HG03025 (cell line): ENCODE data around the gene RPL10.

Source experiments
- ATAC-seq: cut with Tn5 transposase; IDR thresholded peaks from one replicate; pipeline ENCODE4 v1.9.1; 2021; ENCODE audit warnings: mild to moderate bottlenecking, moderate library complexity; ENCODE audit not compliant: unreplicated experiment, low FRiP score

Gene RPL10

DNA sequence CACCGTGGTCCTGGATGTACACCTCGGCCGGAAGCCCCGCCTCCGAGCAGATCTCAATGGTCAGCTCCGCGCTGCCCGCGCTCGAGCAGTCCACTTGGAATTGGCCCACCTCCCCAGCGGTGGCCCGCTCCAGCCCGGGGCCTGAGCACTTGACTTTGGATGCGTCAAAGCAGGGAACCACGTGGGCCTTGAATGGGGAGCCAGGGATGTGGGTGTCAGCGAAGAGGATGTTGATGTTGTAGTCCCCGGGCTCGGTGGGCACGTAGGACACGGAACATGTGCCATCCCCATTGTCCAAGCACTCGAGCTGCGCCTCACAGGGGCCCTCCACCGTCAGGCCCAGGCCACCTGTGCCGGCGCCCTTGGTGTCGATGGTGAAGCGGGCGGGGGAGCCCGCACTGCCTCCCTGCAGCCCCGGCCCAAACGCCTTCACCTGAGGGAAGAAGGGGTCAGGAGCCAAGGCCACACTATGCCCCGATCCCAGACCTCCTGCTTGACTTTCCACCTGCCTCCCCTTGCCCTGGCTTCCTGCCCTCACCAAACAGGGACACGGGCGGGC is 37.9 kb upstream of the RPL10 start:
- no peak for ATAC-seq

DNA sequence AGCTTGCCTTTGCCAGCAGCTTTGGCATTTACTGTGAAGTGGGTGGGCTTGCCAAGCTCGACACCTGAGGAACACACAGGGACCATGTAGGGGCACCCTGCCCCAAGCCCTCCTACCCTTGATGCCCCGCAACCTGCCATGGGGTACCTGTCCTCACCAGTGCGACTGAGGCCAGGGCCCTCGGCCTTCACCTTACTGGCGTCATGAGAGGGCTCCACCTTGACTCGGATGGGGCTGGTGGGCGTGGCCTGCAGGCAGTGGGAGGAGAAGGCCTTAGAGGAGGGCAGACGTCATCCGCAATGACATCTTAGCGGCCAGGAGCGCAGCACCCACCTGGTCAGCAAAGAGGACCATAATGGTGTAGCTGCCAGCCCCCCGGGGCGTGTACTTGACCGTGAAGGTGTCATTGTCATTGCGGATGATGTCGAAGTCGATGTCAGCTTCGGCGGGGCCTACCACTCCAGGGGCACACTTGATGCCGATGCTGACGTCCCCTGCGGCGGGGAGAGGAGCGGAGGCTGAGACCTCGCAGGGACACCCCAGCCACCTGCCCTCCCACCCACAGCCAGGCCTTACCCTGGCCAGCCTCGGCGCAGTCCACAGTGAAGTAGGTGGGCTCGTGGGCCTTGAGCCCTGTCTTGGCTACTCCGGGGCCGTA is 36.0 kb upstream of the RPL10 start:
- ATAC-seq = no peak

DNA sequence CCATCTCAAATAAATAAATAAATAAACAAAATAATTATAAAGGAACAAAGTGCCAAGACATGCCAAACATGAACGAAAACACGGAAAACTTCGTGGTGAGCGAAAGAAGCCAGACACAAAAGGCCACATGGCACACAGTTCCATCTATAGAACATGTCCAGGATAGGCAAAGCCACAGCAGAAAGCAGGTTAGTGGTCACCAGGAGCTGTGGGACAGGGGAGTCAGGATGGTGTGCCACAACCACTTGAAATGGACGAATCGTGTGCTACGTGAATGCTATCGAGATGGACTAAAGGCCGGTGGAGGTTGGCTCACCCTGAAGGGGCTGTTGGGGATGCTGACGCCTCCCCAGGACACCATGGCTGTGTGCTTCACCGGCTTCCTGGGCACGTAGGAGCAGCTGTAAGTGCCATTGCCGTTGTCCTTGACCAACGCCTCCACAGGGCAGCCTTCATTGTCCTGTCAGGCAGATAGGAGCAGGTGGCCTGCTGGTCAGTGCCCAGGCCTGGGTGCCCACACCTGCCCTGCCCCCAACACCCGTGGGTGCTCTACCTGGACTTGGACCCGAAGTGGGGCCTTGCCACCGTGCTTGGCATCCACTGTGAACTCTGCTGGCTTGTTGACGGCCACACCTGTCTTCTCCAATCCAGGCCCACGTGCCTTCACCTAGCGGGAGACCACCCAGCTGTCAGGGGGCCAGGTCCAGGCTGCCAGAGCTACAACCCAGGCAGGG is 34.3 kb upstream of the RPL10 start:
- no peak for ATAC-seq

DNA sequence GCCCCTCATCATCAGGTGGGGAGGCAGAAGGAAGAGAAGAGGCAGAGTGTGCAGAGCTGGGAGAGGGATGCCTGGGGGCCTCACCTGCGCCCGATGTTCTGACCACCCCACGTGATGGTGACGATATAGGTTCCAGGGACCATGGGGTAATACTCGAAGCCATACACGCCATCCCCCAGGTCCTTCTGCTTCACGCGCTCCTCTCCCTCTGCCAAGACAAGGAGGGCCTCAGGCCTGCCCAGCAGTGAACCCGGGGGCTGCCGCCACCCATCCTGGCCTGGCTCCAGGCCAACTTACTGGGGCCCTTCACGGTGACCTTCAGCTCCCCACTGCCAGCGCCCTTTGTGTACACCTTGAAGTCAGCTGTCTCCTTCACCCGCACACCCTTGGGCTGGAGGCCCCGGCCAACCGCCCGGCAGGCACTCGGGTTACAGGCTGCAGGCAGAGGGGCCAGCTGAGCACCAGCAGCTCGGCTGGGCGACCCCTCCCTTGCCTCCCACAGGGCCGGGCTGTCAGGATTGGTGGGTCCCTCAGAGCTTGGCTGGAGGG is 33.1 kb upstream of the RPL10 start:
- ATAC-seq = no peak

DNA sequence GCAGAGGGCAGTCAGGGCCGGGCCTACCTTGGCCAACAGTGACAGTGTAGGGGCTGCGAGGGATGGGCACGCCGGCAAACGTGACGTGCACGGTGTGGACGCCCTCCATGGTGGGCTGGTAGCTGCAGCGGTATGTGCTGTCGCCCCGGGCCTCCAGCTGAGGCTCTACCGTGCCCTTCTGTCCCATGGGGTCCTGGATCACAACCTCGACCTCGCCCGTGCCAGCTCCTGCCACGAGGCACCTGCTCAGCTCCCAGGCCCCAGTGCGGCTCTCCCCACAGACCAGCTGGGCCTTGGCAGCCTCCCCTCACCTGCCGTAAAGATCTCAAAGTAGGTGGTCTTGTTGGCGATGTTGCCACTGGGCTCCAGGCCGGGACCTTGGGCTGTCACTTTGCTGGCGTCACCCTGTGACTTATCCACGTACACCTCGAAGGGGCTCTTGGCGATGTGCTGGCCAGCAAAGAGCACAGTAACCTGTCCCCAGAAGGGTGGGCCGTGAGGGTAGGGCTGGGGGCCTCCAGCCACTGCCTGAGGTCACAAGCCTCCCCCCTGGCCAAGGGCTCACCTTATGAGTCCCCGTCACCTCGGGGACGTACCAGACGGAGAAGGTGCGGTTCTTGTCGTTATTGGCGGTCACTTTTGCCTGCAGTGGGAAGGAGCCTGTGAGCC is 32.0 kb upstream of the RPL10 start:
- no peak for ATAC-seq

DNA sequence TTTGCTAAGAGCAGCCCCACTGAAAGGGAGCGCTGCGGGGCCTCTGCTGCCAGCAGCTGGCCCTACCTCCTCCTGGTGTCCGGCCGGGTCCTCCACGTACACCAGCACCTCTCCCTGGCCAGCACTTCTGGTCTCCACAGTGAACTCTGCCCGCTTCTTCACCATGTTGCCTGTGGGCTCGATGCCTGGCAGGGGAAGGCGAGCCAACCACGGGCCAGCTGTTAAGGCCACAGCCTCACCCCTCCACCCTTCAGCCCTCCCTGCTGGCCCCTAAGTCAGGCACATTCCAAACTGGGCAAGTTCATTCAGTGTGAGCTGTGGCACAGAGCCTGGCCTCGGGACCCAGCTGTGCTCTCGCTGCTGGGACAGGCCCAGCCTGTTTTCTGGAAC is 31.5 kb upstream of the RPL10 start:
- ATAC-seq = no peak

DNA sequence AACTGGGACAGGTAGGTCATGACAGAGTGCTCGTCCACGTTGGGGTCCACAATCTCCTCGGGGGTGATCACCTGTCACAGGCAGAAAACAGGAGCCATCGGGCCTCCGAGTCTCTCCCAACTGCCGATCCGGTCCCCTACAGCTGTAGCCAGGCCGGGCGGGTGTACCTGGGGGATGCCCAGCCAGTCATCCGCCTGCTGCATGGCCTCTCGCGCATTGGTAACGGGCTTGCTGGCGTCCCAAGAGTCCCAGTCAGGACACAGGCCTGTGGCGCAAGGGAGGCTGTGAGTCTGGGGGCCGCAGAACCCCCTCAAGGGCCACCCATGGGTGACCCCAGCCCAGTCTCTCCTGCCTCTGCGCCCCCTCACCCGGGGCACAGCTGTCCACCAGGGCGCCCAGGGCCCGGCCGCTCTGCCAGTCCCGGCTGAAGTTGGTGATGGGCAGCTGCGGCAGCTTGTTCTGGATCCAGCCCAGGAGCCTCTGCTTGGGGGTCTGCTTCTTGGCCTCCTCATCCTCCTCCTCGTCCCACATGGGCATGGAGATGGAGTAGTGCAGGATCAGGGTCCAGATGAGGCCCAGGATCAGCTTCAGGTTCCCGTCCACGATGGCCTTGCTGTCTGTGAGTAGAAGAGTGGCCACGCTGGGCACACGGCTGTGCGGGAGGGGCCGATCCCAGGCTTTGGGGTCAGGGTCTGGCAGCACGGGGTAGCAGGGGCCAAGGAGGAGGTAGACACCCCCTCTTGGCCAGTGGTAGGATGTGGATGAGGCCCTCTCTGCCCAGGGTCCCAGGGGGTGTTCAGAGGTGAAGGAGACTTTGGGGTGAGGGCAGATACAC is 30.5 kb upstream of the RPL10 start:
- no peak for ATAC-seq

DNA sequence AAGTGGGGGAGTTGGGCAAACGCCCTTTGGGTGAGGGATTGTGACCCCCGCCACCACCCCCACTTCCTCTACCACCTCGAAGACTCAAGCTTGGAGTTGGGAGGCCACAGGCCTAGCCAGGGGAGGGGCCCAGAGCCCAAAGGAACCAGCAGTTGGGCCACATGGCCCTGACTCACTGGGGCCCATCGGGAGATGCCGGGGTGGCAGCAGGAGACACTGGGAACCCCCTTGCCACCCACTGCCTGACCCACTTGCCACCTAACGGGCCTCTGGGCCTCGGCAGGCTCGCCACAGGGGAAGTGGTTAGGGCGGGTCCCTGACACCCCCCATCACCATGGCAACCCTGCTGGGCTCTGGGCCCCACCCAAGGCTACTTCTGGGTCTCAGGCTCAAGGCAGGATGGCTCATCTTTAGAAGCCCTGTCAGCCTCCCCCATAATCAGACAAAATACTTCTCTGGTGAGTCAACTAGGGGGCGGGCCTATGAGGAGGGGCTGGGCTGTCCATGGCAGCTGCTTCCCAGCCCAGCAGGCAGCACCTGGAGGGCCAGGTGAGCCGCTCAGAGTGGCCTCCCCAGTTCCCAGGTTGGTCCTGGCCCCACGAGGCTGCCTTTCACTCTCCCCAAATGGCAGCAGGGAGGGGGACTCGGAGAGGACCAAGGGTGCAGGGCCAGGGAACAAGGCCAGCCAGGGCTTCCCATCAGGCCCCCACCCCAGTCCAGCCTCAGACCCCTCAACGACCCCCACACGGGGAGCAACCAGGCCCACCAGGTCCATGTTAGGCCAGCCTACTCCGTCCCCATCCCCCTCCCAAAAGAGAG is 29.3 kb upstream of the RPL10 start:
- no peak for ATAC-seq

DNA sequence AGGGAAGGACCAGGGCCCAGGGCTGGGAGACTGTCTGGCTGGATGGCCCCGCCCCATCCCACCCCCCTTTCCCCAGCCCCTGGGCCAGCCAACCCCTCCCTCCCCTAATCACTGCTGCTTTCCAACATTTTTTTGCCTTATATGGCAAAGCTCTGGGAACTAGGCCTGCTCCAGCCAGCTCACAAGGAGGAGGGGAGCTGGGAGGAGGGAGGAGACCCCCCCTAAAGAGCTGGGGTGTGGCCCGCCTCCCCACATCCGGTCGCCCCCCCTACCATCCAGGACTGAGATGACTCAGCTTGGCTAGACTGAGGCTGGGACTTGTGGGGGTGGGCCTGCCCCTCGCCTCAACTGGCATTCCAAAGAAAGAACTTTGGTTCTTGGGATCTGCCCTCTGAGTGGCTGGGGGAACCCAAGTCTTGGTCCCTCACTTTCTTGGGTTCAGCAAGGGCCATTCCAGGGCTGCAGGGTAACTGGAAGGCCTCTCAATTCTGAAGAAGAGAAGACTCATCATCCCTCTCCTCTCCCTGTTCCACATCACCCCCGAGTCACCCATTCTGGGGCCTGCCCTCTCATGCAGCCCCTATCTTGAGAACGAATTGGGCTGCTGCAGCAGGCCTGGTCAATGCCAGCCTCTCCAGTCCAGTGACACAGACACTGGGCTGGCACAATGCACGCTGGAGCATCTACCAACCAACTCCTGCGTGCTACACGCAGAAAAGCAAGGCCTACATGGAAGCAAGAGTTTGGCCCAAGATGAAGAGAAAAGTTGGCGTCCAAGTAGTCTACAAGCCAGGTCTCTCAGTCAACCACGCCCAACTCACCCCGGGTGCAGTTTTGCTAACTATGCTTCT is 28.5 kb upstream of the RPL10 start:
- ATAC-seq = no peak

DNA sequence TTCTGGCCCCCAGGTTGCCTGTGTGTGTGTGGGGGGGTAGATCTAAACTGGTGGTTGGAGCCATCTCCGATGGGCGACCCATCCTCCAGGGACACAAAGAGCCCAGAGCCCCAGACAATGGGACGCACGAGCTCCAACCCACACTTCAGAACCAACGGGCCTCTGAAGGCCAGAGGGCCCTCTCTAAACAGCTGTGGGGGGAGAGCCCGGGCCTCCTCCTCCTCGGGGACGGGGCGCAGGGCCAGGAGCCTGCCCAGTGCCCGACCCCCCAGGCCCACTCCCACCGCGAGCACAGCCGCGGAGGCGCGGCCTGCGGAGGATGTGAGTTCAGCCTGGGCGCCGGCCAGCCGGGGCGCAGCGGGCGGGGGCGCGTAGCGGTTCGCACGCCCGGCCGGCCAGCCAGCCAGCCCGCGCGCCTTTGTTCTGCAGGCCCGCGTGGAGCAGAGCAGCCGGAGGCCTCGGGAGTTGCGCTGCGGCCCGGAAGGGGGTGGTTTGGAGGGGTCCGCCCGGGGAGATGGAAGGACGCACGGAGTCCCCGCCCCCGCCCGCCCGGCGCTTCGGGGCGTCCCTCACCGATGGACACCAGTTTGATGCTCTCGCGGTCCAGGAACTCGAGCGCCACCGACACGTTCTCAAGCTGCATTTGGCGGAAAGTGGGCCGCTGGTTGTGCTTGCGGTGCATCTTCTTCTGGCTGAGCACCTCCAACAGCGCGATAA is 27.7 kb upstream of the RPL10 start:
- peak; percentile 3 for ATAC-seq

DNA sequence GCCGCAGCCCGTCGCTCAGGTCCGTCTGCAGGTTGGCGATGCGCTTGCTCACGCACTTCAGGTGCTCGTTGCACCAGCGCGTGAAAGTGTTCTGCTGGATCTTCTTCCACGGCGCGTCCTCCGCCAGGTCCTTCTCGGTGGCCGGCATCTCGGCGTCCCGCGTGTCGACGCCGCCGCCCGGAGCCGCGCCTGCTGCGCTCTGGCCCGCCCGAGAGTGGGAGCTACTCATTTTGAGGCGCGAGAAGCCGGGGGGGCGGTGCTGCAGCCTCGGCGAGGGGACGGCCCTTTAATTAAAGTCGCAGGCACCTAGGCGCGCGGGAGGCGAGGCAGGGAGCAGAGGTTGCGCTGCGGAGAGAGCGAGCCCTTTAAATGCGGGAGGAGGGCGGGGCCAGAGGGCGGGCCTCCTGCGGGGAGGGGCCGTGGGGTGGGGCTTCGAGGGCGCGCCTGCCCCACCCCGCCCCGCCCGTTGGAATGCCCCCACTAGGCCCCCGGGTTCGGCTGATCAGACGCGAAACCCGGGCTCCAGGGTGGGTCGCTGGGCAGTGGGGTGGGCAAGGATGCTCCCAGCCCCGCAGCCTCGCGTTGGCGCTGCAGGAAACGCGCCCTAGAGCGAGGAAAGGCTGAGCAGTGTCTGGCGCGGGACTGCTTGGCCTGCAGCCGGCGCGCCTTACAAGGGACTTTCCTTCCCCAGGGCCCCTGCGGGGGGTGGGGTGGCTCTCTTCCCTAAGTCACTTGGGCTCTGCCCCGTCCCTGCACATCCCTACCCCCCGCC is 27.0 kb upstream of the RPL10 start:
- peak; percentile 54 for ATAC-seq

DNA sequence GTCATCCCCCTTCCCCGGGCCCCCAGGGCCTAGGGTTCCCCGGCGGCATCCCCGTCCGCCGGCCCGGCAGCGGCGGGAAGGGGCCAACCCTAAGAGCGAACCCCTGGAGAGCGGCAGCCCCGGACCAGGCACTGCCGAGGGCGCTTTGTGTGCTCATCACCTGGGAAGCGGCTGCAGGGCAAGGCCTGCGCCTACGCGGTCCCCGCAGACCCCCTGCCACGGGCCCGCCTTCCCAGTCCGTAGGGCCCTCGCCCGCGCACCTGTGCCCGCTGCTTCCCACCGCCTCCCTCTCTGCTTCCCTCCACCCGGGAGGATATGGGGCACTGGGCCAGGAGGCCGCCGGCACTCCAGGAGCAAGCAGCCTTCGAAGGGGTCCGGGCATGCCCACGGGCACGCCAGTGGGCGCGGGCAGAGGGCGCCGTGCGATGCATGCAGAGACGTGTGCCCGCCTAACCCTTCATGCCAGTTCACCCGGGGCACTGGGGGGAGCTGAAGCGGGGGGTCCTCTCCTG is 26.3 kb upstream of the RPL10 start:
- no peak for ATAC-seq

DNA sequence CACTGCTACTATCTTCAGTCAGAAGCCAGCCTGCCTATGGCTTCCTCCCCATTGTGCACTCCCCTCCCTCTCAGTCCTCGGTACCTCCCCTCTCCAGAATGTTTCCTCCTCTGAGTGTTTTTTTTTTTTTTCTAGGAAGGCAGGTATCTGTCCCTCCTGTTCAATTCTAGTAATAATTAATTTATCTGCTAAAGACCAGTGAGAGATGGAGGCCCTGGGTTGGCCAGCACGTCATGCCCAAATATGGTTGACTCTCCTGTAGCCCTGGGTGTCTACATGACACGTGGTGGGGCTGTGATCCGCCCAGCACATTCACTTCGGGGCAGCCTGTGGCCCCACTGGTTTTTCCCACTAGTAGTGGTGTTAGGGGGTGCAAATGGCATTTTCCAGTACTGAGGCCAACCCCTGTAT is 25.6 kb upstream of the RPL10 start:
- no peak for ATAC-seq

DNA sequence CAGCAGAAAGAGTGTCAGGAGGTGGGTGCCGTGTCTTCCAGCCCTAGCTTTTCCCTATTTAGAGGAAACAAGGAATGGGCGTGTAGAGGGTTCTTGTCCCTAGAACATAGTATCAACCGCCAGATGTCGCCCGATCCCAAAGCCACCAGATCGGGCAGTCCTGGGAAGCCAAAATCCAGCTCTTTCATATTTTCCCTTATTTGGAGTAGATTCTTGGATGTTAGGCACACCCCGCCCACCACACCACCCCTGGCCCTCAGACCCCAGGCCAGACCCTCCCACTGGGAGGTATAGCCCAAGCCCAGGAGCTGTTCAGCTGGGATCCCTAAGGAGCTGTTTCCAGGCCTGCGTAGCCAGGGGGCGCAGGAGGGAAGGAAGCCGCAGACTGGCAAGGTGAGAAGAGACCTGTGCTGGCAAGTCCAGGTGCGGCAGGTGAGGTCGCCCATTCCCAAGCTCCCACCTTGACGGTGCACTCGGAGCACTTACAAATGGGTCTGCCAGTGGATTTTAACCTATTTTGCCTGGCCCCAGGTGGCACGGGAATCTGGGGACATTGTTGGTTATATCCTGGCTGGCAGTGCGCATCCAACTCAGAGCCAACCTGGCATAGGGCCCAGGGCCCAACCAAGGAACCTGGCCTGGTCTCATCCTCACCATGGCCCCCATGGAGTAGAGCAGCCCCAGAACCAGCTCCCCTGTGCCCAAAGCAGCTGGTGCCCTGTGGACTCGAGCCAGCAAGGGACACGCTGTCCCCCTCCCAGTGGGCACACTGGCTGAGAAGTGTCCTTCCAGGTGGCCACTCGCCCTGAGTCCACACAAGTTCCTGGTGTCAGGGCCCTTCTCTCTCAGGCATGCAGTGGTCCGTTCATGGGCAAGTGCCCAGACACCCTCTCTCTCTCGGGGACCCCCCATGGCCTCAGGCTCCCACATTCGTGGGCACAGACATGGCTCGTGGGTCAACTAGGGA is 24.6 kb upstream of the RPL10 start:
- no peak for ATAC-seq

DNA sequence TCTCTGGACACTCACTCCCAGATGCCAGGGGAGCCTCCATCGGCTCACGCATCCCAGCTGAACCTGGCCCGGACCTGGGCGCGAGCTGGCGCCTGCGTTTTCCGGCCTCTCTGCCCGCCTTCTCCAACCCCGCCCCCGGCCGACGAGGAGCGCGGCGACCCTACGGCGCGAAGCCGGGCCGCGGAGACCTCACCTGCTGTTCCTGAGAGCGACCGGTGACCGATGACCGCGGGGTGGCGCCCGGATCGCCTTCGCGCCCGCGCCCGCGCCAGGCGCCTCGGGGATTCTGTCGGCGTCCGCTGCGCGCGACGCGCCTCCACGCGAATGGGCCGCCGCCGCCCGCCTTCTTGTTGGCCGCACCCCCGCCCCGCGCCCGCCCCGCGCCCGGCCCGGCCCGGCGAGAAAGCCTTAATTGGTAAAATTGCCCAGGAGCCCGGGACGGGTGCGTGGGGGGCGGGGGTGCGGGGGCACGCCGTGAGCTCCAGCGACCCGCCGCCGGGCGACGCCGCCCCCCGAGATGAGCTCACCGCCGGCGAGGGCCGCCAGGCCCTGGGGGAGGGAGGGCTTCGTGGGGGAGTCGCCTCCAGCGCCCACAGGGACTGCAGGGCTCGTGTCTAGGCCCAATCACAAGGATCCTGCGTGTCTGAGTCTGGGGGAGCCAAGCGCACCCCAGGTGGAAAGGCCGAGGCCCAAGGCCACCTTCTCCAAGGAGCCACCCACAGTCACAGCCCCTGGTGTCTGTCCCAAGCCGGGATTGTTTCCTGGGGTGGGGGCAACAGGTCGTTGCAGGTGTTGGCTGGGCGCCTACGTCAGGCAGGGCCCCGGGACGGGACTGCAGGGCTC is 23.6 kb upstream of the RPL10 start, which contains the start of gene FLNA:
FLNA (minus strand) TSS at position 322 of the 843 bp plus-strand sequence. CDS start 3,389 bp downstream, outside the sequence.
- ATAC-seq = no peak
